OCI-LY3 (cell line): Measurements from ENCODE around the gene RPSA.

Source experiments
- H2AFZ ChIP-seq: fragments of 200-600, 300-600 bp; shearing (Covaris generic); 2 replicates; pipeline ENCODE4 v1.6.0; 2014; ENCODE audit warnings: antibody characterized with exemption, low read depth, low read length
- H3K27ac ChIP-seq: fragments of 200-600, 300-600 bp; sonication (generic); 2 replicates; pipeline ENCODE4 v1.5.1; 2014; ENCODE audit warnings: mild to moderate bottlenecking, low read length, moderate library complexity, mixed read lengths
- H3K27me3 ChIP-seq: fragments of 200-600, 300-600 bp; sonication (generic); 2 replicates; pipeline ENCODE4 v1.6.1; 2014; ENCODE audit warnings: low read depth, low read length, mixed read lengths
- H3K36me3 ChIP-seq: fragments of 200-600, 300-600 bp; sonication (generic); replicated peaks from 2 replicates; pipeline ENCODE3; 2014; ENCODE audit warnings: low read depth, low read length, mixed read lengths
- H3K4me1 ChIP-seq: fragments of 300-600, 200-600 bp; sonication (generic); 2 replicates; pipeline ENCODE4 v1.6.1; 2014; ENCODE audit warnings: low read length, mixed read lengths
- H3K4me2 ChIP-seq: fragments of 200-600, 300-600 bp; sonication (generic); 2 replicates; pipeline ENCODE4 v1.6.1; 2014; ENCODE audit warnings: low read length, mixed read lengths
- H3K4me3 ChIP-seq: fragments of 300-600, 200-600 bp; sonication (generic); 2 replicates; pipeline ENCODE4 v1.5.1; 2014; ENCODE audit warnings: antibody characterized with exemption, mild to moderate bottlenecking, low read length, moderate library complexity
- H3K79me2 ChIP-seq: fragments of 300-600, 200-600 bp; shearing (Covaris generic); 2 replicates; pipeline ENCODE4 v1.6.1; 2014; ENCODE audit warnings: mild to moderate bottlenecking, low read length, mixed read lengths
- H3K9ac ChIP-seq: fragments of 300-600, 200-600 bp; shearing (Covaris generic); 2 replicates; pipeline ENCODE4 v1.6.0; 2014; ENCODE audit warnings: mild to moderate bottlenecking, low read length, moderate library complexity
- H3K9me3 ChIP-seq: fragments of 200-600, 300-600 bp; shearing (Covaris generic); 2 replicates; pipeline ENCODE4 v1.6.1; 2014; ENCODE audit warnings: low read length, mixed read lengths; ENCODE audit not compliant: insufficient read depth
- H4K20me1 ChIP-seq: fragments of 200-600, 300-600 bp; sonication (generic); 2 replicates; pipeline ENCODE4 v1.6.1; 2016; ENCODE audit warnings: low read length, mixed read lengths; ENCODE audit not compliant: insufficient read depth
- EZH2phosphoT487 ChIP-seq: fragments of 200-600 bp; shearing (Covaris generic); IDR thresholded peaks from 2 replicates; pipeline ENCODE4 v1.6.1; 2018; ENCODE audit warnings: antibody characterized with exemption, mixed run types, low read depth
- TF ChIP-seq, protein P1 (sequence below): fragments of 200-600, 300-600 bp; sonication (generic); IDR thresholded peaks from 2 replicates; pipeline ENCODE4 v1.5.1; 2014; ENCODE audit warnings: antibody characterized with exemption, low read length, low read depth

RPSA gene

DNA sequence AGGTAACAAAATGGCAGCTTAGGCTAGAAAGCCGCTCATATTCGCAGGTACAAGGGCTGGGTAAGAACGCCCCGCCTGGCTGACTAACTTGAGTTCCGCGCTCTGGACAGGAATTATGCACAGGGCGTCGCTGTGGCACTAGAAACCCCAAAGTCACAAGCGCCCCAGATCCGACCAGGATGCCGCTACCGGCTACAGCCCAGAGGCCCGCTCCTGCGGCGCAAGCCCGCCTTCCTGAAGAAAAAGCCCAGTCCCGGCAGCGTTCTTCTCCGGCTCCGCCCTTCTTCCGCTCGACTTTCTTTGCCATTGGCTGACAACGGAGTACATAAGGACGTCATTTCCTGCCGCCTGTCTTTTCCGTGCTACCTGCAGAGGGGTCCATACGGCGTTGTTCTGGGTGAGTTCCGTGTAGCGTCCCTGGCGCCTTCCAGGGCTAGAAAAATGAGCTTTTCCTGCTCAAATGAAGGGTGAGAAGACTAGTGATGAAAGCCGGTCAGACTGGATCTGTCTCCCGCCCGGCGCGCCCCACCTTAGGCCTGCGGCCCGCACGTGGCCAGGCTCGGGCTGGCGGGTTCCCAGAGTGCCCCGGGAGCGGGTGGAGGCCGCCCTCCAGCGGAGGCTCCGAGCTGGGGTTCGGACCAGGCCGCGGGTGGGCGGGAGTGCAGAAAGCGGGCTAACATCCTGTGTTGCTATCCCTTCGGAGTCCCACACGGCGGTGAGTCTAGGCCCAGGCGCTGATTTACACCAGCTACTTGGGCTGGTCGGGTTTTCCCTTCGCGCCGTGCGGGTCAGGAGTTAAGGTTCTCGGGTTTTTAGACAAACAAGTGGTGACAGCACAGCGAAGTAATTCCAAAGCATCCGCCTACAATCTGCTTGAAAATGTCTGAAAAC, at the start of gene RPSA:
Gene RPSA (plus strand): TSS at position 353 of the 891 bp plus-strand sequence. CDS start 934 bp downstream, outside the sequence.
- Histone ChIP-seq H4K20me1 (peaks cover 32% of the 10 kb centered on the region), H3K27me3 (no peaks in the 10 kb centered on the region), H3K36me3 (peaks cover 46% of the 10 kb centered on the region), H3K4me3 (peak within 1 kb of the TSS; percentile 89), H3K4me2 (peak within 1 kb of the TSS; percentile 80), H3K4me1 (peaks cover 19% of the 10 kb centered on the region), H3K9ac (peak within 1 kb of the TSS; percentile 93), H3K9me3 (no peaks in the 10 kb centered on the region), H2AFZ (peak within 1 kb of the TSS; percentile 94), H3K79me2 (peaks cover 45% of the 10 kb centered on the region), H3K27ac (peak within 1 kb of the TSS; percentile 84)
- TF ChIP-seq EZH2phosphoT487: no peak
- TF ChIP-seq, protein P1, sequence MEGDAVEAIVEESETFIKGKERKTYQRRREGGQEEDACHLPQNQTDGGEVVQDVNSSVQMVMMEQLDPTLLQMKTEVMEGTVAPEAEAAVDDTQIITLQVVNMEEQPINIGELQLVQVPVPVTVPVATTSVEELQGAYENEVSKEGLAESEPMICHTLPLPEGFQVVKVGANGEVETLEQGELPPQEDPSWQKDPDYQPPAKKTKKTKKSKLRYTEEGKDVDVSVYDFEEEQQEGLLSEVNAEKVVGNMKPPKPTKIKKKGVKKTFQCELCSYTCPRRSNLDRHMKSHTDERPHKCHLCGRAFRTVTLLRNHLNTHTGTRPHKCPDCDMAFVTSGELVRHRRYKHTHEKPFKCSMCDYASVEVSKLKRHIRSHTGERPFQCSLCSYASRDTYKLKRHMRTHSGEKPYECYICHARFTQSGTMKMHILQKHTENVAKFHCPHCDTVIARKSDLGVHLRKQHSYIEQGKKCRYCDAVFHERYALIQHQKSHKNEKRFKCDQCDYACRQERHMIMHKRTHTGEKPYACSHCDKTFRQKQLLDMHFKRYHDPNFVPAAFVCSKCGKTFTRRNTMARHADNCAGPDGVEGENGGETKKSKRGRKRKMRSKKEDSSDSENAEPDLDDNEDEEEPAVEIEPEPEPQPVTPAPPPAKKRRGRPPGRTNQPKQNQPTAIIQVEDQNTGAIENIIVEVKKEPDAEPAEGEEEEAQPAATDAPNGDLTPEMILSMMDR: peak; percentile 49

GRCh38 chr3:39358333-39358732, 48.2 kb upstream of the RPSA start:
- no peak overlapping the region for H3K4me2 ChIP-seq
- H2AFZ ChIP-seq: no peak overlapping the region
- H3K4me1 ChIP-seq: no peaks in the 10 kb centered on the region
- H3K27ac ChIP-seq: no peak overlapping the region
- H3K27me3 ChIP-seq: peaks cover 17% of the 10 kb centered on the region
- no peak for TF ChIP-seq EZH2phosphoT487
- TF ChIP-seq, protein P1: no peak
- H4K20me1 ChIP-seq: no peaks in the 10 kb centered on the region
- H3K4me3 ChIP-seq: no peak overlapping the region
- H3K79me2 ChIP-seq: no peaks in the 10 kb centered on the region
- no peaks in the 10 kb centered on the region for H3K36me3 ChIP-seq
- no peaks in the 10 kb centered on the region for H3K9me3 ChIP-seq
- H3K9ac ChIP-seq: no peak overlapping the region

DNA sequence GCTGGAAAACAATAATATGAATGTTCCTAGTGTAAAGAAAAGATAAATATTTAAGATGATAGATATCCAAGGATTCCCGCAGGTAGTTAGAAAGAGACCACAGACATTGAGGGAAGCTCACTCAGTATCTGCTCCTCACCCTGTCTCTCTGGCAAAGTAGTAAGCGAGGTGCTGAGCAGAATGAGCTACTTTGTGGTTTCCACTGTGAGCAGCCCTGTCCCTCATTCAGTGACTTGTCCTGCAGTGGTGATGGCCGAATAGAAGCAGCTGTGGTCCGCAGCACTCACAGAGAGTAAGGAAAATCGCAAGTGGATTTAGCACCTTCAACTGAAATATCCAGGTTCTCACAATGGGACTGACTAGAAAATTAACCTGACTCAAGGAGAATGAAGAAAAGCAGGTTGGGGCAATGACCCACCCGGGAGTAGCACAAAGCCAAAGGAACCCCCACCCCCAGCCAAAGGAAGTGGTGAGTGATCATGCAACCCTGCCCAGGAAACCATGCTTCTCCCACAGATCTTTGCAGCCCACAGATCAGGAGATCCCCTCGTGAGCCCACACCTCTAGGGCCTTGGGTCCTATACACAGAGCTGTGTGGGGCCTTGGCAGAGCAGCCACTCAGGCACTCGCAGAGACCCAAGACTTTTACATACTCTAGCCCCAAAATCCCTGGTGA, 45.1 kb upstream of the RPSA start:
- H3K79me2 ChIP-seq: no peaks in the 10 kb centered on the region
- H3K4me1 ChIP-seq: no peaks in the 10 kb centered on the region
- no peaks in the 10 kb centered on the region for H4K20me1 ChIP-seq
- H3K4me2 ChIP-seq: no peak overlapping the region
- no peak overlapping the region for H3K9ac ChIP-seq
- H3K4me3 ChIP-seq: no peak overlapping the region
- H3K36me3 ChIP-seq: no peaks in the 10 kb centered on the region
- H3K27ac ChIP-seq: no peak overlapping the region
- peaks cover 14% of the 10 kb centered on the region; the same call in 1 of the 2 replicates for H3K27me3 ChIP-seq
- no peak overlapping the region for H2AFZ ChIP-seq
- TF ChIP-seq EZH2phosphoT487: no peak
- TF ChIP-seq, protein P1: no peak
- H3K9me3 ChIP-seq: no peaks in the 10 kb centered on the region

GRCh38 chr3:39362192-39362591, 44.3 kb upstream of the RPSA start:
- H3K4me3 ChIP-seq: no peak overlapping the region
- no peaks in the 10 kb centered on the region for H3K4me1 ChIP-seq
- no peaks in the 10 kb centered on the region for H3K36me3 ChIP-seq
- no peak overlapping the region for H3K9ac ChIP-seq
- peaks cover 14% of the 10 kb centered on the region; the same call in 1 of the 2 replicates for H3K27me3 ChIP-seq
- no peaks in the 10 kb centered on the region for H4K20me1 ChIP-seq
- H3K79me2 ChIP-seq: no peaks in the 10 kb centered on the region
- H3K27ac ChIP-seq: no peak overlapping the region
- no peaks in the 10 kb centered on the region for H3K9me3 ChIP-seq
- TF ChIP-seq, protein P1: no peak
- no peak for TF ChIP-seq EZH2phosphoT487
- no peak overlapping the region for H2AFZ ChIP-seq
- no peak overlapping the region for H3K4me2 ChIP-seq
